IMR-90 (cell line): ENCODE data around the gene PRKAG1. TPM values are rescaled to one million over a fixed set of nuclear protein-coding genes. Genes with fewer than 3 reads are reported as not detected.

ENCODE experiments used
- ATAC-seq: fragments of 200-7000 bp; cut with Tn5 transposase; 2 replicates; pipeline ENCODE4 v1.9.1; 2020; ENCODE audit warnings: low read depth, mild to moderate bottlenecking, moderate library complexity
- BruUV-seq: library from RNA; stranded (reverse); fragments of 400-500 nt; replicated peaks from 2 replicates; lab custom pipeline; 2021; lab: Mats Ljungman, UMichigan
- CTCF ChIA-PET: fragments of 300-600 bp; formaldehyde crosslinking; extraction: SDS; loops from one replicate; lab custom pipeline; 2021; ENCODE audit warnings: antibody characterized with exemption; lab: Yijun Ruan, JAX
- POLR2A ChIA-PET: fragments of 300-600 bp; sonication (Branson Sonifier 250); formaldehyde crosslinking; loops from one replicate; lab custom pipeline; 2022; ENCODE audit warnings: antibody characterized with exemption; ENCODE audit not compliant: unreplicated experiment; lab: Charles Lee
- DNase-seq: peaks from one replicate; pipeline ENCODE4 v3.0.0; 2013
- H2AFZ ChIP-seq: replicated peaks from 2 replicates; pipeline ENCODE3; 2013; ENCODE audit warnings: low read length, mild to moderate bottlenecking; ENCODE audit not compliant: poor library complexity
- H2AK5ac ChIP-seq: 2 replicates; pipeline ENCODE4 v1.6.1; 2013; ENCODE audit warnings: low read depth, low read length, inconsistent platforms
- H2AK9ac ChIP-seq: replicated peaks from 2 replicates; pipeline ENCODE3; 2013; ENCODE audit warnings: mild to moderate bottlenecking, low read depth, low read length, moderate library complexity; ENCODE audit not compliant: poor library complexity
- H2BK120ac ChIP-seq: 2 replicates; pipeline ENCODE4 v1.6.1; 2013; ENCODE audit warnings: low read depth, low read length, inconsistent platforms
- H2BK15ac ChIP-seq: 3 replicates; pipeline ENCODE4 v1.6.1; 2013; ENCODE audit warnings: low read depth, low read length, inconsistent platforms
- H2BK20ac ChIP-seq: 2 replicates; pipeline ENCODE4 v1.6.1; 2013; ENCODE audit warnings: low read depth, mild to moderate bottlenecking, inconsistent platforms, low read length, moderate library complexity
- H2BK5ac ChIP-seq: 2 replicates; pipeline ENCODE4 v1.6.1; 2013; ENCODE audit warnings: mild to moderate bottlenecking, low read depth, low read length, inconsistent platforms; ENCODE audit not compliant: poor library complexity, severe bottlenecking
- H3K14ac ChIP-seq: replicated peaks from 2 replicates; pipeline ENCODE4 v1.6.1; 2013; ENCODE audit warnings: low read depth, low read length, inconsistent platforms
- H3K18ac ChIP-seq: 2 replicates; pipeline ENCODE4 v1.6.1; 2013; ENCODE audit warnings: low read depth, low read length, control low read depth
- H3K23ac ChIP-seq: 2 replicates; pipeline ENCODE4 v1.6.1; 2013; ENCODE audit warnings: low read depth, low read length, inconsistent platforms
- H3K27ac ChIP-seq: 2 replicates; pipeline ENCODE4 v1.5.1; 2013; ENCODE audit warnings: mild to moderate bottlenecking, control low read depth, low read length; ENCODE audit not compliant: insufficient read depth
- H3K27me3 ChIP-seq: 2 replicates; pipeline ENCODE4 v1.6.1; 2013; ENCODE audit warnings: low read length; ENCODE audit not compliant: control insufficient read depth, insufficient read depth
- H3K36me3 ChIP-seq: 2 replicates; pipeline ENCODE4 v1.6.1; 2013; ENCODE audit warnings: low read length, mixed read lengths; ENCODE audit not compliant: control insufficient read depth, insufficient read depth
- H3K4ac ChIP-seq: 2 replicates; pipeline ENCODE4 v1.6.1; 2013; ENCODE audit warnings: low read depth, low read length, inconsistent platforms
- H3K4me1 ChIP-seq: 2 replicates; pipeline ENCODE4 v1.6.1; 2013; ENCODE audit warnings: low read length, mixed read lengths; ENCODE audit not compliant: control insufficient read depth, insufficient read depth
- H3K4me2 ChIP-seq: 2 replicates; pipeline ENCODE4 v1.6.1; 2013; ENCODE audit warnings: low read depth, mild to moderate bottlenecking, control low read depth, low read length, moderate library complexity
- H3K4me3 ChIP-seq: 2 replicates; pipeline ENCODE4 v1.5.1; 2013; ENCODE audit warnings: low read depth, mild to moderate bottlenecking, control low read depth, low read length, moderate library complexity; ENCODE audit not compliant: insufficient read depth
- H3K56ac ChIP-seq: 2 replicates; pipeline ENCODE4 v1.6.1; 2013; ENCODE audit warnings: low read length, inconsistent platforms; ENCODE audit not compliant: insufficient read depth; ENCODE audit errors: extremely low read depth
- H3K79me1 ChIP-seq, 2 experiments: 2 replicates each; pipeline ENCODE4 v1.6.1; 2013; ENCODE audit warnings: low read length in 2 of 2, inconsistent platforms in 1 of 2, low read depth in 1 of 2
- H3K9ac ChIP-seq: 2 replicates; pipeline ENCODE4 v1.6.1; 2013; ENCODE audit warnings: low read depth, low read length, control low read depth
- H3K9me1 ChIP-seq: 2 replicates; pipeline ENCODE4 v1.6.1; 2013; ENCODE audit warnings: low read length, inconsistent platforms; ENCODE audit not compliant: insufficient read depth
- H3K9me3 ChIP-seq: 2 replicates; pipeline ENCODE4 v1.6.1; 2013; ENCODE audit warnings: low read length; ENCODE audit not compliant: control insufficient read depth, insufficient read depth
- H4K20me1 ChIP-seq: 2 replicates; pipeline ENCODE4 v1.6.1; 2013; ENCODE audit warnings: low read length, inconsistent platforms; ENCODE audit not compliant: insufficient read depth
- H4K5ac ChIP-seq: 2 replicates; pipeline ENCODE4 v1.6.1; 2013; ENCODE audit warnings: mild to moderate bottlenecking, low read depth, low read length, control low read depth
- H4K8ac ChIP-seq, 2 experiments: 2 replicates each; pipeline ENCODE4 v1.6.1; 2013; ENCODE audit warnings: low read depth in 2 of 2, low read length in 2 of 2, control low read depth in 1 of 2, inconsistent platforms in 1 of 2
- H4K91ac ChIP-seq: 2 replicates; pipeline ENCODE4 v1.6.1; 2013; ENCODE audit warnings: low read depth, low read length, inconsistent platforms; ENCODE audit not compliant: insufficient read depth
- BHLHE40 ChIP-seq: fragments of 150-350 bp; IDR thresholded peaks from 2 replicates; pipeline ENCODE4 v1.6.1; 2016; ENCODE audit warnings: mild to moderate bottlenecking, low read depth, low read length
- CEBPB ChIP-seq: IDR thresholded peaks from 2 replicates; pipeline ENCODE4 v1.6.1; 2012; ENCODE audit warnings: low read depth, low read length, improper control_type of control experiment
- CTCF ChIP-seq: conservative IDR thresholded peaks from 2 replicates; pipeline ENCODE4 v1.5.1; 2012; ENCODE audit warnings: mild to moderate bottlenecking, low read depth, low read length, improper control_type of control experiment
- ELK1 ChIP-seq: fragments of 150-350 bp; IDR thresholded peaks from 2 replicates; pipeline ENCODE4 v1.6.1; 2016; ENCODE audit warnings: low read depth, mild to moderate bottlenecking, low read length, moderate library complexity, borderline replicate concordance
- MAFK ChIP-seq: IDR thresholded peaks from 2 replicates; pipeline ENCODE4 v1.6.1; 2012; ENCODE audit warnings: low read depth, low read length, improper control_type of control experiment
- MXI1 ChIP-seq: IDR thresholded peaks from 2 replicates; pipeline ENCODE4 v1.6.1; 2012; ENCODE audit warnings: low read depth, mild to moderate bottlenecking, low read length, moderate library complexity, borderline replicate concordance
- NFE2L2 ChIP-seq: fragments of 150-350 bp; IDR thresholded peaks from 2 replicates; pipeline ENCODE4 v1.6.1; 2016; ENCODE audit warnings: low read depth, mild to moderate bottlenecking, low read length
- RAD21 ChIP-seq: IDR thresholded peaks from 2 replicates; pipeline ENCODE4 v1.6.1; 2012; ENCODE audit warnings: low read length, improper control_type of control experiment
- RFX5 ChIP-seq: IDR thresholded peaks from 2 replicates; pipeline ENCODE4 v1.8.0; 2012; ENCODE audit warnings: low read depth, mild to moderate bottlenecking, low read length, moderate library complexity
- SMC3 ChIP-seq: fragments of 150-350 bp; IDR thresholded peaks from 2 replicates; pipeline ENCODE4 v1.6.1; 2016; ENCODE audit warnings: low read depth, mild to moderate bottlenecking, antibody characterized with exemption, low read length, moderate library complexity
- USF2 ChIP-seq: fragments of 150-350 bp; IDR thresholded peaks from 2 replicates; pipeline ENCODE4 v1.6.1; 2017; ENCODE audit warnings: mild to moderate bottlenecking, antibody characterized with exemption, low read length, low read depth
- WGBS, 2 experiments: methylation state at CpG; one replicate each; pipeline versions ENCODE4 v1.1.5 to v1.1.7; 2013; ENCODE audit warnings: missing lambda C conversion rate in 2 of 2; ENCODE audit not compliant: insufficient read length in 1 of 2; ENCODE audit errors: extremely low coverage in 2 of 2; 5-methylcytosine and 5-hydroxymethylcytosine counted together
- dilution Hi-C: fragments of 300-500 bp; cut with HindIII; formaldehyde crosslinking; loops from one replicate; pipeline ENCODE4 v1.14.3; 2018; ENCODE audit warnings: low sequenced_read_pairs; ENCODE audit not compliant: unreplicated experiment
- in situ Hi-C: fragments of 300-500 bp; cut with MboI; formaldehyde crosslinking; loops from 3 replicates; pipeline ENCODE4 v1.14.3; 2019; ENCODE audit warnings: low sequenced_read_pairs, inconsistent platforms, mixed read lengths
- intact Hi-C: fragments of 100-400 bp; cut with micrococcal nuclease; formaldehyde crosslinking; loops from 2 replicates; pipeline ENCODE4 v1.10.0; 2022
- polyA plus RNA-seq, 3 experiments: library from polyadenylated mRNA; depleted of rRNA; stranded (reverse); fragments of >200 nt; gene quantifications; 2 replicates each; pipeline ENCODE4 v1.2.3, GENCODE V29; 2012; ENCODE audit warnings: low replicate concordance in 1 of 3
- total RNA-seq: library from RNA; depleted of rRNA; stranded (reverse); fragments of >200 nt; gene quantifications from 2 replicates; pipeline ENCODE4 v1.2.3, GENCODE V29; 2012

The PRKAG1 gene
- total and polyA plus RNA-seq, 2 of the 4 experiments (the other 2 are of a cell fraction): 81.1 to 106 TPM

- BruUV-seq: TSS peak; percentile 60
- WGBS, 2 experiments: no CpG with 5 or more reads among the region's 11 CpGs
Observed at GRCh38 chr12:49021292-49021915, 2.8 kb upstream of the PRKAG1 start.

More at GRCh38 chr12:49021292-49021915, 2.8 kb upstream of the PRKAG1 start:
- Histone ChIP-seq H3K27ac (no peak overlapping the region), H3K4me1 (peaks cover 3% of the 10 kb centered on the region), H3K36me3 (peaks cover 46% of the 10 kb centered on the region), H3K4me2 (no peak overlapping the region), H3K9me1 (no peaks in the 10 kb centered on the region), H4K91ac (no peak overlapping the region), H4K5ac (no peak overlapping the region), H3K9ac (no peak overlapping the region), H3K27me3 (no peaks in the 10 kb centered on the region), H2BK20ac (no peak overlapping the region), H3K14ac (no peak overlapping the region), H3K23ac (no peak overlapping the region), H3K4me3 (no peak overlapping the region), H4K20me1 (0 out of 2 replicates have a peak, but pooled peaks cover 2% of the 10 kb centered on the region), H3K56ac (no peak overlapping the region), H2BK15ac (no peak overlapping the region), H3K79me1 (peaks cover 35 to 40% of the 10 kb centered on the region in 2 experiments), H2BK5ac (no peak overlapping the region), H2BK120ac (no peak overlapping the region), H2AFZ (no peak overlapping the region), H3K18ac (no peak overlapping the region), H3K9me3 (no peaks in the 10 kb centered on the region), H2AK9ac (no peak overlapping the region), H4K8ac (no peak overlapping the region), H3K4ac (no peak overlapping the region), H2AK5ac (no peak overlapping the region)
- ChIA-PET CTCF (no interaction called here), POLR2A (no interaction called here)
- TF ChIP-seq USF2: no peak
- TF ChIP-seq CTCF: no peak
- no peak for TF ChIP-seq SMC3
- no peak for TF ChIP-seq NFE2L2
- no peak for TF ChIP-seq RFX5
- TF ChIP-seq CEBPB: no peak
- TF ChIP-seq RAD21: no peak
- TF ChIP-seq ELK1: no peak
- TF ChIP-seq BHLHE40: no peak
- no peak for TF ChIP-seq MXI1
- TF ChIP-seq MAFK: no peak
- dilution Hi-C loops (no loop called here), in situ Hi-C loops (no loop called here), intact Hi-C loops (no loop called here)
- no peak for ATAC-seq
- DNase-seq: no peak
